Upper lobe of left lung (tissue), 6 donors: ENCODE data around the gene IL1RL1. TPM values are rescaled to one million over a fixed set of nuclear protein-coding genes. Genes with fewer than 3 reads are reported as not detected.

Experiments used
- ATAC-seq, 2 donors: fragments of 200-7000 bp; cut with Tn5 transposase; one replicate each; pipeline ENCODE4 v1.9.1; 2022; ENCODE audit warnings: mild to moderate bottlenecking in 2 of 2, moderate library complexity in 2 of 2; ENCODE audit not compliant: low FRiP score in 2 of 2
- DNase-seq, 2 donors: peaks; one replicate each; pipeline ENCODE4 v3.0.0-alpha.2; 2019 to 2020
- H3K27ac ChIP-seq, 4 donors: fragments of 200-600 bp; sonication (generic); one replicate each; pipeline ENCODE4 v1.5.1; 2016 to 2019
- H3K27me3 ChIP-seq, 4 donors: fragments of 200-600 bp; sonication (generic); one replicate each; pipeline ENCODE4 v1.5.1; 2017 to 2019
- H3K36me3 ChIP-seq, 4 donors: fragments of 200-600 bp; sonication (generic); one replicate each; pipeline ENCODE4 v1.5.1; 2016 to 2019
- H3K4me1 ChIP-seq, 4 donors: fragments of 200-600 bp; sonication (generic); one replicate each; pipeline ENCODE4 v1.5.1; 2018 to 2019
- H3K4me3 ChIP-seq, 4 donors: fragments of 200-600 bp; sonication (generic); one replicate each; pipeline ENCODE4 v1.5.1; 2017 to 2019; ENCODE audit warnings: mild to moderate bottlenecking in 2 of 4, moderate library complexity in 1 of 4
- H3K9me3 ChIP-seq, 4 donors: fragments of 200-600 bp; sonication (generic); one replicate each; pipeline ENCODE4 v1.5.1; 2018 to 2019
- CTCF ChIP-seq, 6 experiments: fragments of 450-650 bp in 4 of 6; fragments of 200-600 bp in 2 of 6; sonication (generic) in 2 of 6; IDR thresholded peaks; one replicate each; pipeline ENCODE4 v1.5.1; 2016 to 2019; ENCODE audit warnings: antibody characterized with exemption in 6 of 6
- EP300 ChIP-seq, 4 donors: sonication (generic); formaldehyde crosslinking; IDR thresholded peaks; one replicate each; pipeline ENCODE4 v1.5.1; 2017; ENCODE audit warnings: antibody characterized with exemption in 4 of 4, control low read depth in 2 of 4
- POLR2A ChIP-seq, 4 donors: fragments of 450-650 bp; IDR thresholded peaks; one replicate each; pipeline ENCODE4 v1.5.1; 2016 to 2017; ENCODE audit warnings: antibody characterized with exemption in 4 of 4, mild to moderate bottlenecking in 2 of 4
- POLR2AphosphoS5 ChIP-seq, 2 donors: sonication (generic); formaldehyde crosslinking; IDR thresholded peaks; one replicate each; pipeline ENCODE4 v1.5.1; 2017; ENCODE audit warnings: antibody characterized with exemption in 2 of 2
- WGBS, 2 donors: methylation state at CpG; one replicate each; pipeline ENCODE4 v1.1.5; 2017 to 2018; 5-methylcytosine and 5-hydroxymethylcytosine counted together
- total RNA-seq, 6 donors: library from RNA; depleted of rRNA in 4 of 6; stranded (reverse); fragments of >200 nt in 4 of 6; gene quantifications; one replicate each; pipeline versions ENCODE4 v1.1.0 to v1.2.1, GENCODE V29; 2016 to 2021
- donor health status: DM: no; HTN: no; CAD: no; lungs with moderate emphysema.
- donor health status: DM: no; HTN: yes; CAD: no; lungs with severe emphysema.

IL1RL1 gene
- total RNA-seq, 6 donors from 2014 or later, result 26.2 to 203 (median 53.1) TPM

- no peaks in the 10 kb centered on the region for H3K27me3 ChIP-seq
- peaks cover 0 to 78% (median 4%) of the 10 kb centered on the region in 4 donors for H3K36me3 ChIP-seq
- H3K4me1 ChIP-seq, result no peaks in the 10 kb centered on the region
- ATAC-seq, result peak in 1 of 2 donors; percentile 76
- 71 to 78% methylated on average over 3 of the region's 3 CpGs for WGBS, 2 donors
- no peak overlapping the region for H3K4me3 ChIP-seq
- H3K9me3 ChIP-seq, result peaks cover 3 to 20% (median 10%) of the 10 kb centered on the region in 4 donors
- H3K27ac ChIP-seq, result no peak overlapping the region
- TF ChIP-seq POLR2AphosphoS5 (IDR thresholded peaks at IDR 0.05), result no peak
- TF ChIP-seq POLR2A (IDR thresholded peaks at IDR 0.05), result no peak
- no peak for TF ChIP-seq EP300 (IDR thresholded peaks at IDR 0.05)
- TF ChIP-seq CTCF (IDR thresholded peaks at IDR 0.05), result no peak
- no peak for DNase-seq
These were observed 74.6 kb downstream of the IL1RL1 start for GRCh38 chr2:102386004-102386403.

DNA sequence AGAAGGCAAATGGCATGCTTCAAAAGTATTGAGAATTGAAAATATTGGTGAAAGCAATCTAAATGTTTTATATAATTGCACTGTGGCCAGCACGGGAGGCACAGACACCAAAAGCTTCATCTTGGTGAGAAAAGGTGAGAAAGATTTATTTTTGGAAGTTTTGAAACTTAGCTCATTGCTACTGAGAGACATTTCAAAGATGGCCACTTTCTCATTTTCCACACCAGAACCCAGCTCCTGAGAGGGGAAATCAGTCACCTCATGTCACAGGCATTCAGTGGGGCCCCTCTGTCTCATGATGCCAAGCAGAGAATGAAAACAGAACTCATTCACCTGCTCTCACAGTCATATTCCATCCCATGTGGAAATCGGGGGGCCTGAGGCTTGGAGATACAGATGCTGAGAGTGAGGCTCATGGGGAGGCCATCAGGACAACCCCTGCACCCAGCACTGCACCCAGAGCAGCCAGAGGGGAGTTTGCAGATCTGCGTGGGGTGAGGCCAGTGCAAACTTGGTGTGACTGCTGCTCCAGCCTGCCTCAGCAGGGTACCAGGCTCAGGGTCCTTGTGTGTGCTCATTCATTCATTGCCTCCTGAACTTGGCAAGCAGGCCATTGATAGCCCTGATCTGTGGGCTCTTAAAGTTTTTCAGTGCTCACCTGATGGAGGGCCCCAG, 75.6 kb downstream of the IL1RL1 start:
- peaks cover 0 to 70% (median 4%) of the 10 kb centered on the region in 4 donors for H3K36me3 ChIP-seq
- WGBS, 2 donors, result 95% methylated on average over 2 to 3 of the region's 3 CpGs
- peaks cover 3 to 20% (median 10%) of the 10 kb centered on the region in 4 donors for H3K9me3 ChIP-seq
- H3K27ac ChIP-seq, result no peak overlapping the region
- ATAC-seq (peak in 1 of 2 donors; percentile 43), DNase-seq (no peak)
- TF ChIP-seq CTCF (IDR thresholded peaks at IDR 0.05) (no peak), POLR2AphosphoS5 (IDR thresholded peaks at IDR 0.05) (no peak), POLR2A (IDR thresholded peaks at IDR 0.05) (no peak), EP300 (IDR thresholded peaks at IDR 0.05) (no peak)
- H3K4me1 ChIP-seq, result no peaks in the 10 kb centered on the region
- H3K27me3 ChIP-seq, result no peaks in the 10 kb centered on the region
- no peak overlapping the region for H3K4me3 ChIP-seq

- no peak overlapping the region for H3K27ac ChIP-seq
- no peaks in the 10 kb centered on the region for H3K27me3 ChIP-seq
- no peaks in the 10 kb centered on the region for H3K4me1 ChIP-seq
- DNase-seq, result no peak
- peaks cover 3 to 14% (median 8%) of the 10 kb centered on the region in 4 donors for H3K9me3 ChIP-seq
- WGBS, 2 donors, result 85 to 98% methylated on average over 6 to 7 of the region's 7 CpGs
- ATAC-seq, result peak in 1 of 2 donors; percentile 66
- TF ChIP-seq POLR2AphosphoS5 (IDR thresholded peaks at IDR 0.05), result no peak
- no peak for TF ChIP-seq CTCF (IDR thresholded peaks at IDR 0.05)
- no peak for TF ChIP-seq EP300 (IDR thresholded peaks at IDR 0.05)
- TF ChIP-seq POLR2A (IDR thresholded peaks at IDR 0.05), result no peak
- peaks cover 0 to 64% (median 4%) of the 10 kb centered on the region in 4 donors for H3K36me3 ChIP-seq
- H3K4me3 ChIP-seq, result no peak overlapping the region
These were observed 76.6 kb downstream of the IL1RL1 start for GRCh38 chr2:102387763-102388546.

- Histone ChIP-seq H3K4me3 (no peak overlapping the region), H3K27me3 (no peaks in the 10 kb centered on the region), H3K36me3 (peaks cover 0 to 38% (median 4%) of the 10 kb centered on the region in 4 donors), H3K9me3 (no peaks in the 10 kb centered on the region), H3K4me1 (no peaks in the 10 kb centered on the region), H3K27ac (peak overlapping the region in 1 of 4 donors; percentile 8)
- TF ChIP-seq POLR2AphosphoS5 (IDR thresholded peaks at IDR 0.05), result no peak
- no peak for TF ChIP-seq POLR2A (IDR thresholded peaks at IDR 0.05)
- no peak for TF ChIP-seq EP300 (IDR thresholded peaks at IDR 0.05)
- TF ChIP-seq CTCF (IDR thresholded peaks at IDR 0.05), result no peak
- DNase-seq (no peak), ATAC-seq (no peak)
- WGBS, 2 donors, result 70 to 76% methylated on average over 2 of the region's 2 CpGs
These were observed 80.2 kb downstream of the IL1RL1 start for GRCh38 chr2:102391565-102391964.
